GM18520 (cell line): ENCODE measurements around the gene NUP85.
A peak's percentile ranks its signal among the peaks of the same experiment; 100 is the strongest.
"Not testable (repeated sequence)": the region's sequence is repeated elsewhere in the genome, so short reads cannot be mapped to it uniquely, and the experiment has no call there.

Experiments
- ATAC-seq: cut with Tn5 transposase; IDR thresholded peaks from one replicate; pipeline ENCODE4 v1.9.1; 2021; ENCODE audit not compliant: unreplicated experiment

The NUP85 gene

GRCh38 chr17:75266316-75267152, 61.1 kb downstream of the NUP85 start:
- no peak for ATAC-seq

GRCh38 chr17:75267153-75267410, 61.6 kb downstream of the NUP85 start:
- no peak for ATAC-seq

- no peak for ATAC-seq
Measured at GRCh38 chr17:75267411-75268232, 62.1 kb downstream of the NUP85 start.

GRCh38 chr17:75269844-75270217, 64.4 kb downstream of the NUP85 start:
- no peak for ATAC-seq

GRCh38 chr17:75270218-75270965, 64.9 kb downstream of the NUP85 start:
- peak; percentile 11 for ATAC-seq

- no peak for ATAC-seq
Measured at GRCh38 chr17:75270966-75271232, 65.4 kb downstream of the NUP85 start, which contains the start of gene MIF4GD. MIF4GD (minus strand) TSS chr17:75271231; CDS start chr17:75270195, 1,036 bp downstream.

- peak; percentile 72 for ATAC-seq
Measured at GRCh38 chr17:75271233-75271954, 65.9 kb downstream of the NUP85 start.

GRCh38 chr17:75271955-75272847, 66.7 kb downstream of the NUP85 start:
- no peak for ATAC-seq

GRCh38 chr17:75272848-75273184, 67.3 kb downstream of the NUP85 start:
- ATAC-seq: no peak

- no peak for ATAC-seq
Measured at GRCh38 chr17:75273977-75274708, 68.7 kb downstream of the NUP85 start.

- no peak for ATAC-seq
Measured at GRCh38 chr17:75277664-75278071, 72.2 kb downstream of the NUP85 start.

- not testable (repeated sequence) for ATAC-seq
Measured at GRCh38 chr17:75280189-75280588, 74.7 kb downstream of the NUP85 start.

GRCh38 chr17:75285123-75285522, 79.6 kb downstream of the NUP85 start:
- ATAC-seq: no peak
